ENCODE results near the gene CDK10.

DNA sequence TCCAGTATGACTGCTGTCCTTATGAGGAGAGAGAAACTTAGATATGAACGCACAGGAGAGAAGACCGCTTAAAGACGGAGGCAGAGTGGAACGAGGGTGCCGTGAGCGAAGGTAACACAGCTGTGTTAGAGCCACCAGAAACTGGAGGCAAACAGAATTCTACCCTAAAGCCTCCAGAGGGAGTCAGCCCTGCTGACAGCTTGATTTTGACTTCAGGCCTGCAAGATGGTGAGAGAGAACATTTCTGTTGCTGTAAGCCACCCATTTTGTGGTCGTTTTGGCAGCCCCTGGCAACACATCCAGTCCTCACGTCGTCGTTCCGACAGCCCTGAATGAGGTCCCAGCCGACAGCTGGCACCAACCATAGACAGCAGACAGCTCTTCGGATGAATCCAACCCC is 17.8 kb downstream of the CDK10 start:
- TF ChIP-seq, protein P1, sequence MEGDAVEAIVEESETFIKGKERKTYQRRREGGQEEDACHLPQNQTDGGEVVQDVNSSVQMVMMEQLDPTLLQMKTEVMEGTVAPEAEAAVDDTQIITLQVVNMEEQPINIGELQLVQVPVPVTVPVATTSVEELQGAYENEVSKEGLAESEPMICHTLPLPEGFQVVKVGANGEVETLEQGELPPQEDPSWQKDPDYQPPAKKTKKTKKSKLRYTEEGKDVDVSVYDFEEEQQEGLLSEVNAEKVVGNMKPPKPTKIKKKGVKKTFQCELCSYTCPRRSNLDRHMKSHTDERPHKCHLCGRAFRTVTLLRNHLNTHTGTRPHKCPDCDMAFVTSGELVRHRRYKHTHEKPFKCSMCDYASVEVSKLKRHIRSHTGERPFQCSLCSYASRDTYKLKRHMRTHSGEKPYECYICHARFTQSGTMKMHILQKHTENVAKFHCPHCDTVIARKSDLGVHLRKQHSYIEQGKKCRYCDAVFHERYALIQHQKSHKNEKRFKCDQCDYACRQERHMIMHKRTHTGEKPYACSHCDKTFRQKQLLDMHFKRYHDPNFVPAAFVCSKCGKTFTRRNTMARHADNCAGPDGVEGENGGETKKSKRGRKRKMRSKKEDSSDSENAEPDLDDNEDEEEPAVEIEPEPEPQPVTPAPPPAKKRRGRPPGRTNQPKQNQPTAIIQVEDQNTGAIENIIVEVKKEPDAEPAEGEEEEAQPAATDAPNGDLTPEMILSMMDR (IDR thresholded peaks at IDR 0.05 in 2 of 3, conservative IDR thresholded peaks at IDR 0.05 in 1 of 3; ENCODE audit: control insufficient read depth in 2 of 3, extremely low read depth in 1 of 3, insufficient read depth in 1 of 3, low read depth in 3 of 3, low read length in 3 of 3), result no peak
- TF ChIP-seq POLR2A (IDR thresholded peaks at IDR 0.05; ENCODE audit: low read depth, low read length) (no peak), BHLHE40 (IDR thresholded peaks at IDR 0.05; ENCODE audit: borderline replicate concordance in 1 of 2, low read depth in 2 of 2, low read length in 1 of 2) (no peak), PAX5 (IDR thresholded peaks at IDR 0.05; ENCODE audit: borderline replicate concordance, low read depth, low read length) (no peak), POLR2AphosphoS2 (IDR thresholded peaks at IDR 0.05; ENCODE audit: low read depth, low read length) (no peak)
